MCF 10A (cell line): ENCODE data around the gene LILRA1. TPM values are rescaled to one million over a fixed set of nuclear protein-coding genes. Genes with fewer than 3 reads are reported as not detected.

Experiments used
- BruUV-seq: library from RNA; stranded (reverse); fragments of 400-500 nt; replicated peaks from 2 replicates; lab custom pipeline; 2021; lab: Mats Ljungman, UMichigan
- CTCF ChIA-PET: fragments of 300-600 bp; sonication (Branson Sonifier 250); formaldehyde crosslinking; extraction: SDS; loops from one replicate; lab custom pipeline; 2021; ENCODE audit warnings: antibody characterized with exemption, inconsistent platforms; lab: Yijun Ruan, JAX
- POLR2A ChIA-PET: fragments of 300-600, 350-650 bp; sonication (Branson Sonifier 250); formaldehyde crosslinking; extraction: SDS; loops from one replicate; lab custom pipeline; 2020; ENCODE audit warnings: antibody characterized with exemption, inconsistent platforms; lab: Yijun Ruan, JAX
- DNase-seq: peaks from one replicate; pipeline ENCODE4 v3.0.0-alpha.2; 2018; ENCODE audit not compliant: unreplicated experiment
- H3K27ac Mint-ChIP-seq: one replicate; pipeline ENCODE4 v1.8.0; 2022; ENCODE audit warnings: mild to moderate bottlenecking, low read depth, mixed read lengths; ENCODE audit not compliant: unreplicated experiment
- H3K27me3 Mint-ChIP-seq: one replicate; pipeline ENCODE4 v1.8.0; 2022; ENCODE audit warnings: mixed read lengths; ENCODE audit not compliant: insufficient read depth, unreplicated experiment
- H3K36me3 Mint-ChIP-seq: one replicate; pipeline ENCODE4 v1.8.0; 2022; ENCODE audit warnings: mild to moderate bottlenecking, moderate library complexity, mixed read lengths; ENCODE audit not compliant: insufficient read depth, unreplicated experiment
- H3K4me1 Mint-ChIP-seq: one replicate; pipeline ENCODE4 v1.8.0; 2022; ENCODE audit warnings: mixed read lengths; ENCODE audit not compliant: insufficient read depth, unreplicated experiment
- H3K4me3 Mint-ChIP-seq: one replicate; pipeline ENCODE4 v1.8.0; 2022; ENCODE audit warnings: mild to moderate bottlenecking, moderate library complexity, mixed read lengths; ENCODE audit not compliant: unreplicated experiment
- H3K9me3 Mint-ChIP-seq: one replicate; pipeline ENCODE4 v1.8.0; 2022; ENCODE audit warnings: mixed read lengths; ENCODE audit not compliant: unreplicated experiment
- intact Hi-C: fragments of 100-400 bp; cut with micrococcal nuclease; formaldehyde crosslinking; loops from 2 replicates; pipeline ENCODE4 v1.14.1; 2022
- total RNA-seq: library from RNA; stranded (reverse); gene quantifications from 2 replicates; pipeline ENCODE4 v1.2.3, GENCODE V29; 2022
- TF ChIP-seq, protein P1 (sequence below): fragments of 200-600 bp; IDR thresholded peaks from one replicate; pipeline ENCODE4 v1.8.0; 2022; ENCODE audit warnings: antibody characterized with exemption, mild to moderate bottlenecking; ENCODE audit not compliant: unreplicated experiment

Gene LILRA1
- total RNA-seq, 1 experiment from 2014 or later, result not detected

DNA sequence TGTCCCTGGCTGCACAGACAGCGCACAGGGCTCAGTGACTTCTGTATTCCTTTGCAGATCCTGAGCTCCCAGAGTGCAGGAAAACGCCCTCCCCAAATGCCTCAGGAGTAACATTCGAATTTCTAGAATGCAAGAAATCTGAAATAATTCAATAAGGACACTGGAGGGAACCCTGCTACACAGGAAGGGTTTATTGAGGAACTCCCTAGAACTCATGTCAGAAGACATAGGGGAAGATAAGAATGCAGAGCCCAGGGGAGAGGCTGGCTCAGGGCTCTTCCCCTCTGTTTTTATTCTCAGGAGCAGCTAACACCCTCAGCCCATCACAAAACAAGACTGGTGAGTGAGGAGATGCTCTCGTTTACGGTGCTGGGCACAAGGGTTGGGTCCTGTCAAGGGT, 6.8 kb downstream of the LILRA1 start:
- no TSS peak for BruUV-seq
- Mint-ChIP-seq H3K9me3 (peaks cover 23% of the 10 kb centered on the region), H3K27ac (no peak overlapping the region), H3K36me3 (no peaks in the 10 kb centered on the region), H3K4me1 (no peaks in the 10 kb centered on the region), H3K4me3 (no peak overlapping the region), H3K27me3 (peaks cover 12% of the 10 kb centered on the region)
- ChIA-PET POLR2A (no interaction called here), CTCF (no interaction called here)
- TF ChIP-seq, protein P1, sequence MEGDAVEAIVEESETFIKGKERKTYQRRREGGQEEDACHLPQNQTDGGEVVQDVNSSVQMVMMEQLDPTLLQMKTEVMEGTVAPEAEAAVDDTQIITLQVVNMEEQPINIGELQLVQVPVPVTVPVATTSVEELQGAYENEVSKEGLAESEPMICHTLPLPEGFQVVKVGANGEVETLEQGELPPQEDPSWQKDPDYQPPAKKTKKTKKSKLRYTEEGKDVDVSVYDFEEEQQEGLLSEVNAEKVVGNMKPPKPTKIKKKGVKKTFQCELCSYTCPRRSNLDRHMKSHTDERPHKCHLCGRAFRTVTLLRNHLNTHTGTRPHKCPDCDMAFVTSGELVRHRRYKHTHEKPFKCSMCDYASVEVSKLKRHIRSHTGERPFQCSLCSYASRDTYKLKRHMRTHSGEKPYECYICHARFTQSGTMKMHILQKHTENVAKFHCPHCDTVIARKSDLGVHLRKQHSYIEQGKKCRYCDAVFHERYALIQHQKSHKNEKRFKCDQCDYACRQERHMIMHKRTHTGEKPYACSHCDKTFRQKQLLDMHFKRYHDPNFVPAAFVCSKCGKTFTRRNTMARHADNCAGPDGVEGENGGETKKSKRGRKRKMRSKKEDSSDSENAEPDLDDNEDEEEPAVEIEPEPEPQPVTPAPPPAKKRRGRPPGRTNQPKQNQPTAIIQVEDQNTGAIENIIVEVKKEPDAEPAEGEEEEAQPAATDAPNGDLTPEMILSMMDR, result no peak
- intact Hi-C loops, result no loop called here
- no peak for DNase-seq

DNA sequence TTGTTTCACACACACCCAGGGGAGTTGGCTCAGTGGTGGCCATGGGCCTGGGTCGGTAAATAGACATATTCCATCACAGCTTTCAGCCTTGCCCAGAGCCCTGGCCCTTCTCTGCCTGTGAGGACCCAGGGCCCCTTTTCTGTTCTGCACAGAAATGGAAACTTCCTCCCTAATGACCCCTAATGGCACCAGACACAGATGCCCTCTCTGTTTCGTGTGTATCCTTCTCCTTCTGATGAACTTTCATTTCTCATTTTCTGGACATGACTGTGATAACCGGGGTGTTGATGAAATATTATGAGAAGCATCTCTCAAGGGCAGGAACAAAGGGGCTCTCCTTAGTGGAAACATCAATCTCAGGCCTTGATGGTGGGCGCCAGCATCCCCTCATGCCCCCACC, 12.8 kb downstream of the LILRA1 start:
- TF ChIP-seq, protein P1, result no peak
- peaks cover 5% of the 10 kb centered on the region for H3K27me3 Mint-ChIP-seq
- H3K9me3 Mint-ChIP-seq, result peaks cover 35% of the 10 kb centered on the region
- ChIA-PET CTCF (no interaction called here), POLR2A (no interaction called here)
- H3K36me3 Mint-ChIP-seq, result peaks cover 7% of the 10 kb centered on the region
- no peak for DNase-seq
- H3K4me1 Mint-ChIP-seq, result no peaks in the 10 kb centered on the region
- intact Hi-C loops, result no loop called here
- no TSS peak for BruUV-seq
- H3K4me3 Mint-ChIP-seq, result no peak overlapping the region
- H3K27ac Mint-ChIP-seq, result no peak overlapping the region

DNA sequence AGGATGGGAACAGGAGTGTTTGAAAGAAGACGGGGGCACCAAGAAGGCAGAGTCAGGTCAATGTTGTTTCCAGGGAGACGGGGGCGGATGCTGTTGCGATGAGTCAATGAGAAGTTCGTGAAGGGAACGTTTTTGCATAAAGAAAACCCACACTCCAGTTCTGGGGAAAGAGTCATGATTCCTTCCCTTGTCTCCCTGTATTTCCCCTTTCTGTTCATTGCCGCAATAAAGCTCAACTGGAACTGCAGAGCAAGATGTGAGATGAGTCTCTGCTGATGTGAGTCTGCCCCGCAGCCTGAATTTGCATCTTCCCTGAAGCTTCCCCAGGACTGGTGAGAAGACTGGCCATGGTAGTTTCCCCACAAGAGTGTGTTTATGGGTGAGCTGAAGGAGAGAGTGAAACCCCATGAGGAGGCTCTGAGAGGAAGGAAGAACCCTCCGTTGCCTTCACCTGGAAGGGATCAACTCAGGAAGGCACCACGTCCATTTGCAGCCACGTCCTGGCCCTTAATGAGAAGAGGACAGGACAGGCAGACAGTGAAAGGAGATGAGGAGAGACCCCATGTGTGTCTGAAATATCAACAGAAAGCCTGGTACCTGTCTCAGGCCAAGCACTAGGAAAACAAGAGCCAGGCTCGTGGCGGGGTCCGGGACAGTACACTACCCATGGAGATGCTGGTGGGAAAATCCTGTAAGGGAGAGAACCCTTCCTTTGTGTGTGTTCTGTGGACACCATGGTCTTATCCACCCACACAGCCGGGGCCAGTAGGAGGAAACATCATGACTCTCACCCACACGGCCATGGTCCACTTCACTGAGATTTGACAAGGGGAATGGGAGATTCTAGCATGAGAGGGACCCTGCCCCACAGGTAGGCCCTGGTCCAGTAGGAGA, 13.7 kb downstream of the LILRA1 start:
- Mint-ChIP-seq H3K27me3 (no peaks in the 10 kb centered on the region), H3K4me3 (no peak overlapping the region), H3K4me1 (no peaks in the 10 kb centered on the region), H3K27ac (no peak overlapping the region), H3K36me3 (peaks cover 7% of the 10 kb centered on the region), H3K9me3 (peaks cover 38% of the 10 kb centered on the region)
- DNase-seq, result no peak
- TF ChIP-seq, protein P1, result no peak
- ChIA-PET CTCF (interaction anchor here (0.6 kb wide), 1 partner anchor 427 kb away, joined by 3 read pairs; no protein-coding TSS in a partner anchor), POLR2A (no interaction called here)
- intact Hi-C loops, result no loop called here
- no TSS peak for BruUV-seq

DNA sequence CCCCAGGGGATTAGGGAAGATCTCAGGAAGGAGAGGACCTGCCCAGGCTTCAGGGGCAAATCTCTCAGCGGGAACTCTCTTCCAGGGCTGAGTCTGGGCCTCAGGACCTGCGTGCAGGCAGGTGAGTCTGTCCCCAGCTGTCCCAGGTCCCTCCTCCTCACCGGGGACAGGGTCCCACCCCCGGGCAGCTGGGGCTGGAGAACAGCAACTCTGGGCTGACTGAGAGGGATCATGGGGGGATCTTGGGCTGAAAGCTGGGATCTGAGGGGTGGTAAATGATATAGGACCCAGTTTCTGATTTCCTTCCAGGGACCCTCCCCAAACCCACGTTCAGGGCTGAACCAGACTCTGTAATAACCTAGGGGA, 14.3 kb downstream of the LILRA1 start:
- H3K36me3 Mint-ChIP-seq, result peaks cover 7% of the 10 kb centered on the region
- ChIA-PET POLR2A (no interaction called here), CTCF (interaction anchor here (0.6 kb wide), 1 partner anchor 426 kb away, joined by 3 read pairs; no protein-coding TSS in a partner anchor)
- H3K27ac Mint-ChIP-seq, result no peak overlapping the region
- no peaks in the 10 kb centered on the region for H3K27me3 Mint-ChIP-seq
- TF ChIP-seq, protein P1, result no peak
- H3K9me3 Mint-ChIP-seq, result peaks cover 32% of the 10 kb centered on the region
- no peak for DNase-seq
- no peaks in the 10 kb centered on the region for H3K4me1 Mint-ChIP-seq
- intact Hi-C loops, result no loop called here
- no peak overlapping the region for H3K4me3 Mint-ChIP-seq
- BruUV-seq, result no TSS peak
